HG03432 (cell line): ENCODE measurements around the gene ELMOD2.
"Not testable (repeated sequence)": the region's sequence is repeated elsewhere in the genome, so short reads cannot be mapped to it uniquely, and the experiment has no call there.

Source experiments
- ATAC-seq: cut with Tn5 transposase; IDR thresholded peaks from one replicate; pipeline ENCODE4 v1.9.1; 2021; ENCODE audit warnings: mild to moderate bottlenecking, moderate library complexity; ENCODE audit not compliant: unreplicated experiment

ELMOD2 gene, protein sequence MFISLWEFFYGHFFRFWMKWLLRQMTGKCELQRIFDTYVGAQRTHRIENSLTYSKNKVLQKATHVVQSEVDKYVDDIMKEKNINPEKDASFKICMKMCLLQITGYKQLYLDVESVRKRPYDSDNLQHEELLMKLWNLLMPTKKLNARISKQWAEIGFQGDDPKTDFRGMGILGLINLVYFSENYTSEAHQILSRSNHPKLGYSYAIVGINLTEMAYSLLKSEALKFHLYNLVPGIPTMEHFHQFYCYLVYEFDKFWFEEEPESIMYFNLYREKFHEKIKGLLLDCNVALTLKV

GRCh38 chr4:140523857-140524742, at the start of gene ELMOD2:
ELMOD2 (plus strand) TSS chr4:140524168; CDS start chr4:140525429, 1,261 bp downstream.
- ATAC-seq, result peak; percentile 100

DNA sequence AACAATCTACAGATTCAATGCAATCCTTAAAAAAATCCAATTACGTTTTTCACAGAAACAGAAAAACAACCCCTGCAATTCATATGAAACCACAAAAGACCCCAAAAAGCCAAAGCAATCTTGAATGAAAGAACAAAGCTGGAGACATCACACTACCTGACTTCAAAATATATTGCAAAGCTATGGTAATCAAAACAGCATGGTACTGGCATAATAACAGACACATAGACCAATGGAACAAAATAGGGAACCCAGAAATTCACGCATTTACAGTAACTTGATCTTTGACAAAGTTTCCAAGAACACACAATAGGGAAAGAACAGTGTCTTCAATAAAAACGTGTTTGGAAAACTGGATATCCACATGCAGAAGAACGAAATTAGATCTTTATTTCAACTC, 40.5 kb upstream of the ELMOD2 start:
- ATAC-seq, result no peak

GRCh38 chr4:140485939-140486338, 38.0 kb upstream of the ELMOD2 start:
- no peak for ATAC-seq

- no peak for ATAC-seq
These were observed 26.6 kb upstream of the ELMOD2 start for GRCh38 chr4:140497405-140497746.

GRCh38 chr4:140497747-140498636, 26.0 kb upstream of the ELMOD2 start, which contains the start of gene MGAT4D:
MGAT4D (minus strand) TSS chr4:140498293; CDS start chr4:140498222, 71 bp downstream.
- ATAC-seq, result no peak

DNA sequence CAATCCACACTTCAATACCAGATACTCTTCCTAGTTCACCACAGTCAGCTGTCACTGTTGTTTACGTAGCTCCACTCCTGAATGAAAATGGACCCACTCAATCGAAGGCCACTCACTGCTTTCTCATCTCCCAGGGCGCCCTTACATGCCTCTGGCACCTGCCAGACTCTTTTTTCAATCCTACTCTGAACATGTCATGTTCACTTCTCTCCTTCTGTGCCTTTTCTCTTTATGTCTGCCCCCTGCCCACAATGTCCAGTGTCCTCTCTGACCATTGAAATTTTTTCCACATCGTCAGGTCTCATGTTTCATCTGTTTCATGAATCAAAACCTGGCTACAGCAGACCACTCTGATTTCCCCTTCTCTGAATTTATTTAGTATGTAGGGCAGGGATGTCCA, 24.6 kb upstream of the ELMOD2 start:
- no peak for ATAC-seq

- no peak for ATAC-seq
These were observed 19.7 kb upstream of the ELMOD2 start for GRCh38 chr4:140504261-140504660.

GRCh38 chr4:140513765-140514164, 10.2 kb upstream of the ELMOD2 start:
- not testable (repeated sequence) for ATAC-seq

DNA sequence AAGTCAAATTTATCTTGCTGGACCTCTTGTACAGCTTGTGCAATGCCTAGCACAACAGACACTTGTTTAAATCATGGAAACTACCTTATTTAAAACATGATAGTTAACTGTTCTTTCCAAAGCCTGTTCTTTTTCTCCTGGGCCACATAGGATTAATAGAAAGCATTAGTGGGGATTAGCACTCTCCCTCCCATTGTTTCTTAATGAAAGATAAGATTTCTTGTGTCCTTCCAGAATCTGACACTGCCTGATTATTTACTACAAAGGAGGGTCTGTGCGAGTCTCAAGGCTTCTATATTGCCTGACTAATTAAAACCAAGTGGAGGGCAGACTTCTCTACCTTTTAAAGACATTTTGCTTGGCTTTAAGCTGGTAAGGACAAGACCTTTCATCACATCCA, 8.5 kb upstream of the ELMOD2 start:
- ATAC-seq, result no peak

DNA sequence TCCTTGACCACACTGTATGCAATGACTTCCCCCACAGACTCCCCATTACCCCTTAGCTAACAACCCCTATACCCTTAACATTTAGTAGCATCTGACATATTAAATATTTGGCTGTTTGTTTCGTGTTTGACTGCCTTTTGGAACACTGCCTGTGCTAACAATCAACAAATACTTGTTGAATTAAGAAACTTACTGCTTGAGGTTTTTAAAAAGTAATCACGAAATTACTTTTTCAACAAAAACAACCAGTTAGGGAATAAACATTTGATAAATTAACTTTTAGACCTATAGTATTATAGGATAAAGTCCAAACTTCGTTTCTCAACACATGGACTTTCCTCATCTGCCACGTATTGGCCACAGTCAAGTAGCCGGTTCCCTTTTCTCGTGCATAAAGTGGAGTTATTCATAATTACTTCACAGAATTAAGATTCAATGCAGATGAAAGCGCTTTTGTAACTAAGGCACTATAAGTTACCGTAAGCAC, 555 bp upstream of the ELMOD2 start:
- ATAC-seq, result peak; percentile 11

DNA sequence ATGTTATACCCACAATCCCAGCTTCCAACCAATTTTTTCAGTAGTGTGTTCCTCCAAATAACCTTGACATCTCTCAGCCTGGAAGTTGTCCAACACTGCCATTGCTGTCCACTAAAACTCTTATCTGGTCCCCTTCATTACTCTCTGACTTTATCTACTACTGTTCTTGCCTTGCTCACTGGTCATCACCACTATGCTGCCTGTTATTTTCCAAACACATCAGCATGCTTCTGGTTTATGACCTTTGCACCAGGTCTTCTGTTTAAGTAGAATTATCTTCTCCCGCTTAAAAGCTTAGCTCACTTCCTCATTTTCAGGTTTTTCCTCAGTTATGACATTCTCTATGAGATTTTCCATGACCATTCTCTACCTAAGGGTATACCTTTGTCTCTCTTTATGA, 5.5 kb downstream of the ELMOD2 start:
- no peak for ATAC-seq

DNA sequence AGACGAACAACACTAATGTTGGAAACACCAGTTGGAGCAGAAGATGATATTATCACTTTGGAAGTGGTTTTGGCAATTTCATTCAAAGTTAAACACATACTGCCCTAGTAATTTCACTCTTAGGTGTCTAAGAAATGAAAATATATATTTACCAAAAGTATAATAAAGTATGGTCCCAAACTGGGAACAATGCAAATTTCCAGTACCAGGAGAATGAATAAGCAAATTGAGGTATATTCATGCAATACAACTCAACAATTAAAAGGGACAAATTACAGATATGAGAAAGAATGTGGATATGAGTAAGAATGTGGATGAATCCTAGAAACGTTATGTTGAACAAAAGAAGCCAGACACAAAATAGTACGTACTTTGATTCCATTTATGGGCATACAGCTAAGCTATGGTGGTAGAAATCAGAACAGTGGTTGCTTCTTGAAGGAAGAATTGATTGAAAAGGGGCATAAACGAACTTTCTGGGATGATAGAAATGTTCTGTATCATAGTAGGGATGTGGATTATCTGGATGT, 10.0 kb downstream of the ELMOD2 start:
- ATAC-seq, result no peak

GRCh38 chr4:140556372-140557085, 32.6 kb downstream of the ELMOD2 start:
- peak; percentile 100 for ATAC-seq

- ATAC-seq, result no peak
These were observed 34.0 kb downstream of the ELMOD2 start for GRCh38 chr4:140557831-140558435.

DNA sequence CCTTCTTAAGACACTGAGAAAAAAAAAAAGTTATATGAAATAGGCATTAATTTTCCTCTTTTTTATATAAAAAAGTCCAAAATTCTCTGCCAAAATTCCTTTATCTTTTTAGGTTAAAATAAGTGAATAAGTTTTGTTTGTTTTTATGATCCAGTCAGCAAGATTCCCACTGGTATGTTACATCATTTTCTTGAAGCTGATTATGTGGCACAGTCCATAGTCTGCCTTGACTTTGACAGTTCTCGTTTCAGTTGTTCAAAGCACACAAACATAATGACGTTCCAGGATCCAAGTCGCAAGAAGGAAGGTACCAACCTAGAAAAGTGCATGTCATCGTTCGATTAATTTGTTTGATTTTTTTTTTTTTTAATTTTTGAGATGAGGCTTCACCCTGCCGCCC, 35.7 kb downstream of the ELMOD2 start:
- no peak for ATAC-seq

DNA sequence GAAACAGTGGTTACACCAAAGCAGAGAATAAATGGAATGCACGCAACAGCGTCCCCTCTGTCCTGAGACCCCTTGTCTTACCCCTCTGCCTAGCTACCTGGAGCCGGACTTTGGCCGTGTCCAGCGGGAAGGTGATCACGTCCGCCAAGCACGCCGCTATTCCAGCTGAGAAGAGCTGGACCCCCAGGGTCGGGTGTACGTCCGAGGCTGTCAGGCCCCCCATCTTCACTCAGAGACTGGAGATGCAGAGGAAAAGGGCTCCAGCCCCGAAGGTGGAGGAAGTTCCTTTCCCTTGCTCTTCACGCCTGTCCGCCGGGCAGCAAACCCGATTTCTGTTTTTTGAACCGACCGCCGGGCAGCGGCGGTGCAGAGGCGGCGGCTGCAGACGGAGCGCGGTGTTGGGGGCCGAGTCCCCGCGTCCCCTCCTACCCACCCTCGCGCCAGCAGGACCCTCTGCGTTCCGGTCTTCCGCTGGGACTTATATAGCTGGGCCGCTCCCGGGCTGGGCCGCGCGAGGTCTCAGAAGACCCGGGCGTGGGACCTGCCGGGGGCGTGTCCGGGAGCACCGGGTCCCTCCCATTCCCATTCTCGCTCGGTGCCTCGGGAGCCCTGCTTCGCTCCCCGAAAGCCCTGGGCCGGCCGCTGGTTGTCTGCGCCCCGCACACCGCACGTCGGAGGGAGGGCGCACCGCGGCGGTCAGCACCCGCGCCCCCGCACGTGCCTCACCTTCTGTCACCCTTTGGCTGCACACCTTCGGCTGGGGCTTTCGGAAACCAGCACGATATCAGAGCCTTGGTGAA, 44.7 kb downstream of the ELMOD2 start, which contains the start of gene UCP1:
TSS of gene UCP1 (minus strand) at position 455 of the 800 bp plus-strand sequence. CDS start at position 223, 232 bp downstream.
- no peak for ATAC-seq

DNA sequence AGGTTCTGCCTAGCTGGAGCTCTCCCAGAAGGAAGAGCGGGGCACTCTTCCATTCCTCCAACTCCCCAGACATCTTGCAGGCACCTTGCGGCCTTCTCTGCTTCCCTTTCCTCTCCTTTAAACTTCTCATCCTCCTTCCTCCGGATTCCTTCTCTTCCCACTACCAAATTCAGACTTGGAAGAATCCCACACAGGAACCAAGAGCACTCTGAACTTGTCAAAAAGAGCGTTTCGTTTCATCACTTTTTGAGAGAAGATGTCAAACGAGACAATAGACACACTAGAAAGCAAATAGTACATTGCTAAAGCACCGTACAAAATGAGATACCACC, 45.3 kb downstream of the ELMOD2 start:
- no peak for ATAC-seq

- no peak for ATAC-seq
These were observed 47.7 kb downstream of the ELMOD2 start for GRCh38 chr4:140571620-140572019.

DNA sequence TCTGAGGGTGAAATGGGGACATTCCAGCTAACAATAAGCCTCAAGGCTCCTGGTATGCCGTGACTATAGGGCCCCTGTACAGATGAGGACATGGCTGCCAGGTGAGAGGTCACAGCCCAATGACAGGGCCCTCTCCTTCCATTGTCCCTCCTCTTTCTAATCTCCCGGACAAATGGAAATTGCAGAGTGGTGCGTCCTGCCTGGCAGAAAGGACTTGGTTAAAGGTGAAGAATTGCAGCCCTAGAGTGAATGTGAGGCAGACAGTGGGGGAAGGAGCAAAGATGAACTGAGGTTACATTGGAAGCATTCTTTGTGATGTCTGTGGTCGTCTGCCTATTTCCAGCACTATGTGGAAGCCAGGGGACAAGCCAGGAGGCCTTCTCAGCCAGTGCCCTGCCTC, 51.5 kb downstream of the ELMOD2 start:
- ATAC-seq, result no peak
